ENCODE measurements around the gene C1orf210.

- no peak for TF ChIP-seq CTCF (IDR thresholded peaks at IDR 0.05)
- TF ChIP-seq EP300 (IDR thresholded peaks at IDR 0.05), result no peak
- TF ChIP-seq POLR2A (IDR thresholded peaks at IDR 0.05), result no peak
- no peak for TF ChIP-seq POLR2AphosphoS5 (IDR thresholded peaks at IDR 0.05)
Observed at GRCh38 chr1:43315481-43315880, 30.1 kb upstream of the C1orf210 start.

Data from gastroesophageal sphincter (tissue), 3 donors.